Pons (tissue), 1 donor: ENCODE measurements around the gene PPP3R2.
"Not testable (repeated sequence)": the region's sequence is repeated elsewhere in the genome, so short reads cannot be mapped to it uniquely, and the experiment has no call there.

Experiments used
- DNase-seq: peaks from one replicate; pipeline ENCODE4 v3.0.0-alpha.2; 2016; ENCODE audit warnings: low spot score

The PPP3R2 gene

DNA sequence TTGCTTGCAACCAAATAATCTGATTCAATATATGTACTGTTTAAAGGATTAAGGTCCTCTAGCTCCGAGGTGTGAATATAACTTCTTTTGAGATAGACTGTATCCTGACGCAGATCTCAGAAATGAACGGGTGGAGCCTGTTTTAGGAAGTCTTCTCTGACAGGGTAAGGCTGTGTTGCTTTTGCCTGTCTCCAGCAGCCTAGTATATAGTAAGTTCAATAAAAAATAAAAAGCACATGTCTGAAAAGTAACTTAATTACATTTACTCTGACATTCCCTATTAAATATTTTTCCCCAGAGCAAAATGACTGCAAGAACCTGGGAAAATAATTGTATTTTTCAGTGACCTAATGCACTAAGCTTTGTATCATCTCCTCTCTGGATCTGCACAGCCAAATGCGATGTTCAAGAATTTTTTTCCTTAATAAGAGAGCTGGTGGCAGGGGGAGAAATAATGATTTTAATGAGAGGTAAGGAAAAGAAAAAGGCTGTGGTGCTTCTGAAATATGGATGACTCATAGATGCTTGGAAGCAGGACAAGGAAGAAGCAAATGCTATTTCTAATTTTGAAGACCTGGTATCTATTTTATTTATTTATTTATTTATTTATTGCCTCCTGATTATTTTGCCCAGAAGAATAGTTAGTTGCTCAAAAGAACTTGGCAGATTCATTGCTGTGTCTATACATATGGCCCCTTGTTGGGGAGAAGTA, 7.3 kb downstream of the PPP3R2 start:
- no peak for DNase-seq

DNA sequence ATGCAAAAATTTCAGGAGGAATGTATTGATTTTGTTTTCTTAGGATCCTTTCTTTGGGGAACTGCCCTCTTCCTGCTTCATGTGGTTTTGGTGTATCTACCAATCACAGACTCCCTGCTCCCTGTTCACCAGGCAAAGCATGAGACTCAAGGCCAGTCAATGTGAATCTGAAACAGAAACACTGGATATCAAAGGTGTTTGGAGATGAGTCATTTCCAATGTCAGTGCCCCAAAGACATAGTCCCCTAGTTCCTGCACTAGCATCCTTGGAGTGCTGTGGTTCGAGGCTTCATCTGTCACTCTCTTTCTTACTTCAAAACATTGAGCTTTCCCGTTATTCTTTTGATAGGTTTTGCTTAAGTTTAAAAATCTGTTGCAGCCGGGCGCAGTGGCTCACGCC, 8.1 kb downstream of the PPP3R2 start:
- DNase-seq, result no peak

GRCh38 chr9:101585740-101586139, 9.0 kb downstream of the PPP3R2 start:
- peak; percentile 58 for DNase-seq

DNA sequence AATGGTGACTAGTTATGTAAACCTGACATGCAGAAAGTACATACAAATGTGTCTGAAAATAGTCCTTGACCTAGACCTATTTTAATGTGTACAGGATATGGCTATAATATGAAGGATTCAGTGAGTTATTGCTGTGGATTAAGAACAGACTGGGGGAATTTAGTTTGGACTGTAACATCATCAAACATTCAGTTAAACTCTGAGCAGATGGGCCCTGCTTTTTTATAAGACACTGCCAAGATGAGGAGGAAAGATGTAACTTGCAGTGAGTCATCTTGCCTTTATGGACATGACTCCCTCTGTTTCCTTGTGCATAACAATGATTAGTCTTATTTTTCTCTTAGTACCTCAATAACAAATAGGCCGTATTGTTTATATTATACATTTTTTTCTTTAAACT, 12.2 kb downstream of the PPP3R2 start:
- no peak for DNase-seq

DNA sequence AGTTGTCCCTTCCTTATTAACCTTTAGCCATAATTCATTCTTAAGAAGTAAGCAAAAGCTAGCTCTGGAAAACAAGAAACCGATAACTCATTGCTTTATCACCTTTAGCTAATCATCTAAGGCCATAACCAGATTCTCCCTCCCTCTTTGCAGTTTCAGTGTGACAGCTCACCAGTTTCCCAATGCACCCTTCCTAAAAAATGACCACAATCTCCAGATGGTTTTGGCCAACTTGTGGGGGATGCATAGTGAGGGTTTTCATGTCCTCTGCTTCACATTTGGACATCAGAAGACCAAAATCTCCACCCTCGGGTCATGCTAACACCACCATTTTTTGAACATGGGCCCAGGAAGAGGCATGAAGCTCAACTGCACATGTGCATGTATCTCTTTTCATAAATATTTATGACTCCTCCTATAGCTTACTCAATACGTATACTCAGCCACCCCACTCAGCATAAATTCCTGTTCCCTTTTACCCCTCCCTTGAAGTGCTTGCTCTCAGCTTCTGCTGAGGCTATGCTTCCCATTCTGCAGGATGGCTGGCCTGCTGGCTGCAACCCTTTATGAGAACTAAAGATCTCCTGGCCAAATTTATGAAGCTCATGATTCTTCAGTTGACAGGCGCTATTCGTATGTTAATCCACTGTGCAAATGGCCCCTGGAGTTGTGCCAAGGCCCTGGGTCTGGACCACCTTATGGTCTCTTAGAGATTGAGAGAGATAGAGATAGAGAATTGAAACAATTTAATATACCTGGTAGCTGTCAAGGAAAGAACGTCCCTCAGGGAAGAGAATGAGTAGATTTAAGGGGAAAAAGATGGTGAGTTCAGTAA, 14.8 kb downstream of the PPP3R2 start:
- no peak for DNase-seq

- no peak for DNase-seq
Measured at GRCh38 chr9:101578378-101578777, 16.4 kb downstream of the PPP3R2 start.

DNA sequence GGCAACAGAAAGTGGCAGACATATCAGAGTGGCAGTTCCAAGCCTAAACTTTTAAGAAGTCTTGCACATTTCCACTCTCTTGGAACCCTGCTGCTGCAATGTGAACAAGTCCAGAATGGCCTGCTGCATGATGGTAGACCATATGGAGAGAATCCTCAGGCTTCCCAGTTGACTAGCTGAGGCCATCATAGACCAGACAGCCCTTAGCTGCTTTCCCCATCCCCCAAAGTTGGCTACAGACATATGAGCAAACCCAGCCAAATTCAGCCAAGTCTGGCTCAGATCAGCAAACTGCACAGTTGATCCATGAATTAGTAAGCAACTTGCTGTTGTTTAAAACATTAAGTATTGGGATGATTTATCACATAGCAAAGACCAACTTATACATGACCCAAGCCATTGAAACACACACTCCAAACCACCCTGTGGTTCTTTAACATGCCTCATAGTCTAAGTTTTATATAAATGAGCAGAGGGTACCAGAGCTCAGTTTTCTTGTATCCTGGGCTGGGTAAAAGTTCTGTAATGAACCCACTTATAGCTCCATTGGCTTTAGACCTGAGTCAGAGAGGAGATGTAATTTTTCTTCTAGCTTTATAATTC, 19.9 kb downstream of the PPP3R2 start:
- DNase-seq, result no peak

- DNase-seq, result no peak
Measured at GRCh38 chr9:101572316-101572715, 22.5 kb downstream of the PPP3R2 start.

DNA sequence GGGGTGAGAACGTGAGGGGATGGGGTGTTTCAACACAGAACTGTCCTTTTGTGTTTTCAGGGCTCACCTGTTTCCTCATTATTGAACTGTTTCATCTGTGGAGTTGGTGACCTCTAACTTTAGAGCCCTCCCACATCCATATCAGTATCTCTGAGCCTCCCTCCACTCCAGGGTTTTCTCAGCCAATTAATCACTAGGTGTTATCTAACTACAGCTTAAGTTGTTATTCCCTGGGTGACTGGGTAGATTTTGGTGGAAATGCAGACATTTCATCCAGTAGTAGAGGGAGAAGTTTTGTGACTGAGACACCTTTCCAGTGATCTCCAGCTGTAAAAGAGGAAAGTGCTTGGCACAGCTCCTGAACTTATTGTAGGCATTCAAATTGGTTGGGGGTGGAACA, 23.7 kb downstream of the PPP3R2 start:
- no peak for DNase-seq

DNA sequence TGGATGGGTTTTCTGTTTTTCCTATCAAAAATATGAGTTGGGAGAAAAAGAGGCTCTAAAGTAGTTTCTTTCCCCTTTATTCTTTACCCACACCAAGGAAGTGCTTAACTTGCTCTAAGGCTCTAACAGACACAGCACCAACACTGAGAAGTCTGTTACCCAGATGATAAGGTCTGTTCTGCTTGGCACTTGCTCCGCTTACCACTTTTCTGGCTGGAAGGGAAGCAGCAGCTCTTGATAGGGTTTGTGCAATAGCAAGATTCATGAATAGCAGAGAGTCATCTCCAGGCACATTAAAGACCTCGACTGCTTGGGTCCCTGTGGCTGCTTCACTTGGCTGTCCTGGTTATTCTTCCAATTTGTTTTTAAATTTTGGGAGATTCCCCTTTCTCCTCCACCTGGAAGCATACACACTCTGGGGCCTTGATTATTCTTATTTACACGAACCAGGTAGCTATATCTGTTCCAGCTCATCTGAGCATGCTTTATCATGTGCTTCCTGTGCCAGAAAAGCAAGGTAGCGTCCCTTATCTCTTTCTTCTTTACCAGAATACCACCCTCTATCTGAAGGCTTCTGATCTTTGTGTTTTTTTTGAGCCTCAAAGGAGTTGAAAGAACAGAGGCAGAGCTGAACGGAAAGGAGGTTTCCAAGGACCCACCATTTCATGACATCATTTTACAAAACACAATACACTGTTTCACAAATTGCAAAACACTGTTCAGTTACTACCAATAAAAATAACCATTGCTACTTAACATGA, 24.8 kb downstream of the PPP3R2 start:
- DNase-seq, result no peak

- no peak for DNase-seq
Measured at GRCh38 chr9:101567725-101568350, 26.9 kb downstream of the PPP3R2 start.

DNA sequence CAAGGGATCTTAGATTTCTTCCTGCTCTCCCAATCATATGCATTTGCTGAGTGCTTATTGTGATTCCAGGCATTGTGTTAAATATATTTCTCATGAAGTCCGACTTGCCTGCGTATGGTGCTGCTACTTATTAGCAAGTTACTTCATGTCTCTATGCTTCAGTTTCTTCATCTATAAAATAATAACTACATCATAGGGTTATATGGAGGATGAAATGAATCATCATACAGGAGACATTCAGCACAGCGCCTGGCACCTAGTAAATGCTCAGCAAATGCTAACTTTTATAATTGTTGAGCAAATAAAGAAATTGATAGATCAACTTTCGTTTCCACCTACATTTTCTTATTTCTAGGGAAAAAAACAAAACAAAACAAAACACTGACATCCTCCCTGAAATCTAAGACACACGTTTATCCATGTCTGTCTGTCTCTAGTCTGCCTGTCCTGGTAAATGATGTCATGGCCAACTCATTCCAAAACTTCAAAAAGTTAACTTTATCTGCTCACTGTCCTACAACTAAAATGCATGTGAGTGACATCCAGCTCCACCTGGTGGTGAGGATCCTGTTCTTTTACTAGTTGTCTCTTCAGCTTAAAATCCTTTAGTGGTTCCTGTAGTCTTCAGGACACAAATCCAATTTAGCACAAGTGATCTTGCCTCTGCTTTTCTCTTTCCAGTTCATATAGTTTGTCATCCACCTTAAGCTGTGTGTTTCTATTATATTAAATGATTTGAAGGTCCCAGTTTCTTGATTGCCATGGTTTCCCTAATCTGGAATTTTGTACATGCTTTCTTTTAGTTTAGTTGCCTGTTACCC, 27.7 kb downstream of the PPP3R2 start:
- no peak for DNase-seq

GRCh38 chr9:101564252-101564651, 30.5 kb downstream of the PPP3R2 start:
- no peak for DNase-seq

DNA sequence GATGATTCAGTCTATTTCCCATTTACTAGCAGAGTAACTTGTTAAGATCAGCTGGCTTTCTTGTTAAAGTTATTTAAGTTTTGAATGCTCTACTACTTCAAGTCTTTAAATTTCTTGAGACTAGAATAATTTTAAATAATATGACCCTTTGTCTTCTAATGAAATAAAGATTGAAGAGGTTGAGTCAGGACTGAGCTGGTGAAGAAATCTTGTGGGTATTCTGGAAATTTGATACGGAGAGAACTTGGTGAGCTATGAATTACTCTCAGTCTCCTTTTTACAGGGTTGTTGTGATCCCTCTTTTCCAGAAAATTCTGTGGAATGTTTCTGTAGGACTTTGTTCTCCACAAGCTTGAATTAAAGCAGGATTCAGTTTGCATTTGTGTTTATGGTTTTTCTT, 31.8 kb downstream of the PPP3R2 start:
- DNase-seq, result no peak

DNA sequence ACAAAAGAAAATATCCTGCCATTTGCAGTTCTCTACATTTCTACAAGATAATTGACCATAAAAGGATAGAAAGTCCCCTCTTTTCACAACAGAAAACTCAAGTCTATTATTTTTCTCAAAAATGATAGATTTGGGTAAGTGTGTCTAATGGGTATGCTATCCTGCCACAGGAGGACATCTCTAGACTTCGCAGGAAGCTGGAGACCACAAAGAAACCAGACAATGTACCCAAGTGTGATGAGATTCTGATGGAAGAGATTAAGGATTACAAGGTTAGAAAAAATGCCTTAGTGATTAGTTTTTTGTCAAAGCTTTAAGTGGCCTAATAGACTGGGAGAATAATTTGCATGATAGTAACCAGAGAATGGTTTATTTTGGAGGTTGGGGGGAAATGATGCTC, 33.0 kb downstream of the PPP3R2 start:
- no peak for DNase-seq

DNA sequence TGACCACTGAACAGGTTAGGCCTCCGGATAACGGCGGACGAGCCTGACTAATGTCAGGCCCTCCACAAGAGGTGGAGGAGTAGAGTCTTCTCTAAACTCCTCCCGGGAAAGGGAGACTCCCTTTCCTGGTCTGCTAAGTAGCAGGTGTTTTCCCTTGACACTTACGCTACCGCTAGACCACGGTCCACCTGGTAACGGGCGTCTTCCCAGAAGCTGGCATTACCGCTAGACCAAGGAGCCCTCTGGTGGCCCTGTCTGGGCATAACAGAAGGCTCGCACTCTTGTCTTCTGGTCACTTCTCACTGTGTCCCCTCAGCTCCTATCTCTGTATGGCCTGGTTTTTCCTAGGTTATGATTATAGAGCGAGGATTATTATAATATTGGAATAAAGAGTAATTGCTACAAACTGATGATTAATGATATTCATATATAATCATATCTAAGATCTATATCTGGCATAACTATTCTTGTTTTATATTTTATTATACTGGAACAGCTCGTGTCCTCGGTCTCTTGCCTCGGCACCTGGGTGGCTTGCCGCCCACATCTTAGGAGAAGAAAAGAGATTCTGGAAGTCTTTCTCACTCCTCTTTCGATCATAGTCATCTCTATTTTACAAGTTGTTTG, 45.2 kb downstream of the PPP3R2 start:
- not testable (repeated sequence) for DNase-seq

- no peak for DNase-seq
Measured at GRCh38 chr9:101543098-101543735, 51.6 kb downstream of the PPP3R2 start.
